WTC11 (cell line): ENCODE results near the gene FREY1.

ENCODE experiments used
- GABPB1 ChIP-seq: sonication (generic); formaldehyde crosslinking; IDR thresholded peaks from 2 replicates; pipeline ENCODE4 v1.8.1; 2023; ENCODE audit warnings: mild to moderate bottlenecking, missing genetic modification reagents
- NR2C2 ChIP-seq: sonication (generic); formaldehyde crosslinking; IDR thresholded peaks from 2 replicates; pipeline ENCODE4 v1.8.0; 2022; ENCODE audit warnings: mild to moderate bottlenecking, missing genetic modification reagents
- ZNF263 ChIP-seq: sonication (generic); formaldehyde crosslinking; IDR thresholded peaks from 2 replicates; pipeline ENCODE4 v1.8.1; 2022; ENCODE audit warnings: low read depth, mild to moderate bottlenecking, moderate library complexity, missing genetic modification reagents
- TF ChIP-seq, protein P1 (sequence below): fragments of 200-600 bp; IDR thresholded peaks from 2 replicates; pipeline ENCODE4 v1.8.0; 2022; ENCODE audit warnings: antibody characterized with exemption
- TF ChIP-seq, protein P2 (sequence below): sonication (generic); formaldehyde crosslinking; IDR thresholded peaks from 2 replicates; pipeline ENCODE4 v1.8.0; 2022; ENCODE audit warnings: mild to moderate bottlenecking, missing genetic modification reagents
- TF ChIP-seq, protein P3 (sequence below): fragments of 250-450 bp; sonication (Bioruptor Pico); IDR thresholded peaks from 2 replicates; pipeline ENCODE4 v1.8.0; 2021; ENCODE audit warnings: mild to moderate bottlenecking
- TF ChIP-seq, protein P4 (sequence below): sonication (generic); formaldehyde crosslinking; IDR thresholded peaks from 2 replicates; pipeline ENCODE4 v1.8.1; 2022; ENCODE audit warnings: missing genetic modification reagents, borderline replicate concordance
- TF ChIP-seq, protein P5 (sequence below): sonication (generic); formaldehyde crosslinking; IDR thresholded peaks from 2 replicates; pipeline ENCODE4 v1.8.0; 2022; ENCODE audit warnings: mild to moderate bottlenecking, missing genetic modification reagents

DNA sequence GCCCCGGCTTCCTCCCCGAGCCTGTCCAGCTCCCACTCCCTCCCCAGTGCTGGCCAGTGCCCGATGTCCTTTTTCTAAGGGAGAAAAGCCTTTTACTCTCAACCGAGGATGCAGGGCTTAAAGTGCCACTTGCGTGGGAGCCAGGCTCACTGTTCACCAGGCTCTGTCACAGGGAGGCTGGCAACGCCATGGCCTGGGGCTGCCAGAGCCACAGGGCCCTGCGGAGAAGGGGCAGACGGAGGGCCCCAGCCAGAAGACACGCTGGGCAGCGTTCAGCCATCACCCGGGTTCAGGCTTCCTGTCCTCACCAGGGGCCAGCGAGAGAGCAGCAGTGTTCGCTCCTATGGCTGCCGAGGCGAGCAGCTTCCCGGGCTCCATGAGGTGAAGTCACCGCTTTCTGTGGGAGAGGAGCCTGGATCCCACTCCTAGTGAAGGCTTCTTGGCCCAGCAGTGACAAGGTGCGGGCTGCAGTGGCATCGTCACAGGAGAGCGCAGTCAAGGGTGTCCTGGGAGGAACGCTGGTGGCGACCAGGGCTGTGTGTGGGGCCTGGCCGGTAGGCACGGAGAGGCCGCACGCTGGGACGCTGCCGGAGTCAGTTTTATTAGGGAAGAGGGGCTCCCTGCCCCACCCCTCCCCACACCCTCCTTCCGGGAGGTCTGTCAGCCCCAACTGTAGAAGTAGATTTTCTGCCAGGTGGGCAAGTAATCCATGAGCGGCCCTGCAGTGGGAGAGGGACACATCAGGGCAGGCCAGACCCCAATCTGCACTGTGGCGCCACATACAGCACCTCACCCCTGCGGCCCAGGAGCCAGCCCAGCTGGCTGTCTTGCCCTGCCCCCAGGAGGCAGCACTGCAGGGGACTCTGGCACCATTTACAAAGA, 2.8 kb upstream of the FREY1 start:
- TF ChIP-seq, protein P1, sequence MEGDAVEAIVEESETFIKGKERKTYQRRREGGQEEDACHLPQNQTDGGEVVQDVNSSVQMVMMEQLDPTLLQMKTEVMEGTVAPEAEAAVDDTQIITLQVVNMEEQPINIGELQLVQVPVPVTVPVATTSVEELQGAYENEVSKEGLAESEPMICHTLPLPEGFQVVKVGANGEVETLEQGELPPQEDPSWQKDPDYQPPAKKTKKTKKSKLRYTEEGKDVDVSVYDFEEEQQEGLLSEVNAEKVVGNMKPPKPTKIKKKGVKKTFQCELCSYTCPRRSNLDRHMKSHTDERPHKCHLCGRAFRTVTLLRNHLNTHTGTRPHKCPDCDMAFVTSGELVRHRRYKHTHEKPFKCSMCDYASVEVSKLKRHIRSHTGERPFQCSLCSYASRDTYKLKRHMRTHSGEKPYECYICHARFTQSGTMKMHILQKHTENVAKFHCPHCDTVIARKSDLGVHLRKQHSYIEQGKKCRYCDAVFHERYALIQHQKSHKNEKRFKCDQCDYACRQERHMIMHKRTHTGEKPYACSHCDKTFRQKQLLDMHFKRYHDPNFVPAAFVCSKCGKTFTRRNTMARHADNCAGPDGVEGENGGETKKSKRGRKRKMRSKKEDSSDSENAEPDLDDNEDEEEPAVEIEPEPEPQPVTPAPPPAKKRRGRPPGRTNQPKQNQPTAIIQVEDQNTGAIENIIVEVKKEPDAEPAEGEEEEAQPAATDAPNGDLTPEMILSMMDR: no peak
- TF ChIP-seq ZNF263 (CRISPR knock-in tag): no peak
- TF ChIP-seq, protein P2, sequence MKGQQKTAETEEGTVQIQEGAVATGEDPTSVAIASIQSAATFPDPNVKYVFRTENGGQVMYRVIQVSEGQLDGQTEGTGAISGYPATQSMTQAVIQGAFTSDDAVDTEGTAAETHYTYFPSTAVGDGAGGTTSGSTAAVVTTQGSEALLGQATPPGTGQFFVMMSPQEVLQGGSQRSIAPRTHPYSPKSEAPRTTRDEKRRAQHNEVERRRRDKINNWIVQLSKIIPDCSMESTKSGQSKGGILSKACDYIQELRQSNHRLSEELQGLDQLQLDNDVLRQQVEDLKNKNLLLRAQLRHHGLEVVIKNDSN: no peak
- TF ChIP-seq, protein P3, sequence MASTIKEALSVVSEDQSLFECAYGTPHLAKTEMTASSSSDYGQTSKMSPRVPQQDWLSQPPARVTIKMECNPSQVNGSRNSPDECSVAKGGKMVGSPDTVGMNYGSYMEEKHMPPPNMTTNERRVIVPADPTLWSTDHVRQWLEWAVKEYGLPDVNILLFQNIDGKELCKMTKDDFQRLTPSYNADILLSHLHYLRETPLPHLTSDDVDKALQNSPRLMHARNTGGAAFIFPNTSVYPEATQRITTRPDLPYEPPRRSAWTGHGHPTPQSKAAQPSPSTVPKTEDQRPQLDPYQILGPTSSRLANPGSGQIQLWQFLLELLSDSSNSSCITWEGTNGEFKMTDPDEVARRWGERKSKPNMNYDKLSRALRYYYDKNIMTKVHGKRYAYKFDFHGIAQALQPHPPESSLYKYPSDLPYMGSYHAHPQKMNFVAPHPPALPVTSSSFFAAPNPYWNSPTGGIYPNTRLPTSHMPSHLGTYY: no peak
- TF ChIP-seq, protein P4, sequence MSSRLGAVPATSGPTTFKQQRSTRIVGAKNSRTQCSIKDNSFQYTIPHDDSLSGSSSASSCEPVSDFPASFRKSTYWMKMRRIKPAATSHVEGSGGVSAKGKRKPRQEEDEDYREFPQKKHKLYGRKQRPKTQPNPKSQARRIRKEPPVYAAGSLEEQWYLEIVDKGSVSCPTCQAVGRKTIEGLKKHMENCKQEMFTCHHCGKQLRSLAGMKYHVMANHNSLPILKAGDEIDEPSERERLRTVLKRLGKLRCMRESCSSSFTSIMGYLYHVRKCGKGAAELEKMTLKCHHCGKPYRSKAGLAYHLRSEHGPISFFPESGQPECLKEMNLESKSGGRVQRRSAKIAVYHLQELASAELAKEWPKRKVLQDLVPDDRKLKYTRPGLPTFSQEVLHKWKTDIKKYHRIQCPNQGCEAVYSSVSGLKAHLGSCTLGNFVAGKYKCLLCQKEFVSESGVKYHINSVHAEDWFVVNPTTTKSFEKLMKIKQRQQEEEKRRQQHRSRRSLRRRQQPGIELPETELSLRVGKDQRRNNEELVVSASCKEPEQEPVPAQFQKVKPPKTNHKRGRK (CRISPR knock-in tag): no peak
- no peak for TF ChIP-seq NR2C2 (CRISPR knock-in tag)
- no peak for TF ChIP-seq GABPB1 (CRISPR knock-in tag)
- TF ChIP-seq, protein P5, sequence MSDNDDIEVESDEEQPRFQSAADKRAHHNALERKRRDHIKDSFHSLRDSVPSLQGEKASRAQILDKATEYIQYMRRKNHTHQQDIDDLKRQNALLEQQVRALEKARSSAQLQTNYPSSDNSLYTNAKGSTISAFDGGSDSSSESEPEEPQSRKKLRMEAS (CRISPR knock-in tag): no peak
